Thyroid gland (tissue), 4 donors: ENCODE measurements around the gene SPAG6.

Experiments used
- POLR2A ChIP-seq, 2 donors: fragments of 450-650 bp; IDR thresholded peaks; one replicate each; pipeline ENCODE4 v1.6.1; 2017; ENCODE audit warnings: antibody characterized with exemption in 2 of 2, mild to moderate bottlenecking in 2 of 2, moderate library complexity in 1 of 2
- TF ChIP-seq, protein P1 (sequence below), 6 experiments: fragments of 200-600 bp in 3 of 6; fragments of 450-650 bp in 3 of 6; sonication (generic) in 3 of 6; IDR thresholded peaks; one replicate each; pipeline ENCODE4 v1.5.1; 2016 to 2019; ENCODE audit warnings: antibody characterized with exemption in 6 of 6, mild to moderate bottlenecking in 2 of 6, inconsistent platforms in 1 of 6, moderate library complexity in 1 of 6

- TF ChIP-seq, protein P1, sequence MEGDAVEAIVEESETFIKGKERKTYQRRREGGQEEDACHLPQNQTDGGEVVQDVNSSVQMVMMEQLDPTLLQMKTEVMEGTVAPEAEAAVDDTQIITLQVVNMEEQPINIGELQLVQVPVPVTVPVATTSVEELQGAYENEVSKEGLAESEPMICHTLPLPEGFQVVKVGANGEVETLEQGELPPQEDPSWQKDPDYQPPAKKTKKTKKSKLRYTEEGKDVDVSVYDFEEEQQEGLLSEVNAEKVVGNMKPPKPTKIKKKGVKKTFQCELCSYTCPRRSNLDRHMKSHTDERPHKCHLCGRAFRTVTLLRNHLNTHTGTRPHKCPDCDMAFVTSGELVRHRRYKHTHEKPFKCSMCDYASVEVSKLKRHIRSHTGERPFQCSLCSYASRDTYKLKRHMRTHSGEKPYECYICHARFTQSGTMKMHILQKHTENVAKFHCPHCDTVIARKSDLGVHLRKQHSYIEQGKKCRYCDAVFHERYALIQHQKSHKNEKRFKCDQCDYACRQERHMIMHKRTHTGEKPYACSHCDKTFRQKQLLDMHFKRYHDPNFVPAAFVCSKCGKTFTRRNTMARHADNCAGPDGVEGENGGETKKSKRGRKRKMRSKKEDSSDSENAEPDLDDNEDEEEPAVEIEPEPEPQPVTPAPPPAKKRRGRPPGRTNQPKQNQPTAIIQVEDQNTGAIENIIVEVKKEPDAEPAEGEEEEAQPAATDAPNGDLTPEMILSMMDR (IDR thresholded peaks at IDR 0.05), result no peak
- TF ChIP-seq POLR2A (IDR thresholded peaks at IDR 0.05), result no peak
These were observed 20.5 kb downstream of the SPAG6 start for GRCh38 chr10:22365644-22366434.
